ENCODE results near the gene ZRANB2.
A peak's percentile ranks its signal among the peaks of the same experiment; 100 is the strongest.

ZRANB2 gene

GRCh38 chr1:71047635-71048607 lies 32.9 kb downstream of the ZRANB2 start, which contains the start of gene PTGER3 (continued):
- TF ChIP-seq ZNF394 (tag by site-specific recombination; IDR thresholded peaks at IDR 0.05; ENCODE audit: borderline replicate concordance) = no peak

- ChIA-PET CTCF (interaction anchor here (0.9 to 1.5 kb wide), 2 partner anchors 81 to 518 kb away, joined by 3 to 8 read pairs; no protein-coding TSS in a partner anchor), POLR2A (no interaction called here)
- no peaks in the 10 kb centered on the region for H3K9me3 ChIP-seq (ENCODE audit: control insufficient read depth, insufficient read depth, low read depth, low read length)
- H3K4me3 ChIP-seq (ENCODE audit: low read depth, low read length) = peak overlapping the region; percentile 54
- no peaks in the 10 kb centered on the region for H3K4me1 ChIP-seq (ENCODE audit: control insufficient read depth, insufficient read depth, low read length)
- no peaks in the 10 kb centered on the region for H3K36me3 ChIP-seq (ENCODE audit: control insufficient read depth in 2 of 2, insufficient read depth in 1 of 2, low read length in 2 of 2)
- no peak overlapping the region for H3K27ac ChIP-seq (ENCODE audit: extremely low read depth, low read depth, low read length)
- no peak for TF ChIP-seq KLF9 (tag by site-specific recombination; IDR thresholded peaks at IDR 0.05; ENCODE audit: low read depth)
- no peak for TF ChIP-seq ZNF510 (tag by site-specific recombination; IDR thresholded peaks at IDR 0.05; ENCODE audit: insufficient replicate concordance)
- TF ChIP-seq GLIS2 (tag by site-specific recombination; IDR thresholded peaks at IDR 0.05) = 0 out of 2 replicates have a peak, but pooled peaks have one; percentile 14
- no peak for TF ChIP-seq ZBTB10 (tag by site-specific recombination; IDR thresholded peaks at IDR 0.05)
- TF ChIP-seq HOXD13 (CRISPR knock-in tag; IDR thresholded peaks at IDR 0.05; ENCODE audit: borderline replicate concordance) = no peak
- 0 out of 2 replicates have a peak, but pooled peaks have one; percentile 10 for TF ChIP-seq ZNF202 (tag by site-specific recombination; IDR thresholded peaks at IDR 0.05; ENCODE audit: borderline replicate concordance)
- TF ChIP-seq ZNF18 (tag by site-specific recombination; IDR thresholded peaks at IDR 0.05) = no peak
- peak; percentile 43 for TF ChIP-seq ZBTB26 (tag by site-specific recombination; optimal IDR thresholded peaks at IDR 0.05)
- peak; percentile 33; the same call in 1 of the 2 replicates for TF ChIP-seq ZIC2 (tag by site-specific recombination; IDR thresholded peaks at IDR 0.05)
- TF ChIP-seq ZNF311 (tag by site-specific recombination; IDR thresholded peaks at IDR 0.05; ENCODE audit: borderline replicate concordance) = no peak
- TF ChIP-seq TRIM28 (IDR thresholded peaks at IDR 0.05; ENCODE audit: borderline replicate concordance, low read length) = no peak
- TF ChIP-seq ZNF677 (tag by site-specific recombination; IDR thresholded peaks at IDR 0.05) = no peak
- no peak for TF ChIP-seq ZNF175 (tag by site-specific recombination; IDR thresholded peaks at IDR 0.05)
- TF ChIP-seq PRDM2 (tag by site-specific recombination; IDR thresholded peaks at IDR 0.05; ENCODE audit: borderline replicate concordance) = no peak
- no peak for TF ChIP-seq ZNF274 (IDR thresholded peaks at IDR 0.05; ENCODE audit: low read length)
- no peak for TF ChIP-seq ZNF274 (tag by site-specific recombination; IDR thresholded peaks at IDR 0.05; ENCODE audit: borderline replicate concordance)
- peak; percentile 32; the same call in 1 of the 2 replicates for TF ChIP-seq HIC1 (tag by site-specific recombination; IDR thresholded peaks at IDR 0.05)
Measured at GRCh38 chr1:71046891-71047634, 33.8 kb downstream of the ZRANB2 start.
